GM21723 (cell line): ENCODE measurements around the gene CACNA1A.
"Not testable (repeated sequence)": the region's sequence is repeated elsewhere in the genome, so short reads cannot be mapped to it uniquely, and the experiment has no call there.

Source experiments
- ATAC-seq: cut with Tn5 transposase; IDR thresholded peaks from one replicate; pipeline ENCODE4 v1.9.1; 2021; ENCODE audit warnings: mild to moderate bottlenecking, moderate library complexity; ENCODE audit not compliant: unreplicated experiment

CACNA1A gene

DNA sequence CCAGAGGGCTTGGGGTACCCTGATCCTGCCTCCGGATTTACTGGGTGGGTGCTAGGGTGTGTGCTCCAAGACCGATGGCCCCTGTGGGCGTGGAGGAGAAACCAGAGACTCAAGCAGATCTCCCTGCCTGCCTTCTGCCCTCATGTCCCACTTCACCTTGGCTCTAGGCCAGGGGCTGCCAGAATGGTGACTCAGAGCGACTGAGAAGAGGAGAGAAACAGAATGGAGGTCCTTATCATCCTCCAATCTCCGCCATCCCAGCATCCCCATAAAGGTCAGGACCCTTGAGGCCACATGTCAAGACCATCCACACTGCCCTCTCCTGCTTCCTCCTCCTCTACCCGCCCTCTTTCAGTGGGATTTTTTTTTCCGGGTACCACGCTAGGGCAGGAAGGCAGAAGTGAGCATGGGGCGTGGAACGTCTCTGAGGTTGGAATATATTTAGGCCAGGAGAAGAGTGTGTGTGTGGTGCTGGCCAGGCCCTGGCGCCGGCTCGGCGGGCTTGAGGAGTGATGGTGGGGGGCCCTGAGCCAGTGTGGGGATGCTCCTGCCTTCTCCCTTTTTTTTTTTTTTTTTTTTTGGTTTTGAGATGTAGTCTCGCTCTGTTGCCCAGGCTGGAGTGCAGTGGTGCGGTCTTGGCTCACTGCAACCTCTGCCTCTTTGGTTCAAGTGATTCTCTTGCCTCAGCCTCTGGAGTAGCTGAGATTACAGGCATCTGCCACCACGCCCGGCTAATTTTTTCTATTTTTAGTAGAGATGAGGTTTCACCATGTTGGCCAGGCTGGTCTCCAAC lies 333.7 kb downstream of the CACNA1A start:
- ATAC-seq, result no peak

DNA sequence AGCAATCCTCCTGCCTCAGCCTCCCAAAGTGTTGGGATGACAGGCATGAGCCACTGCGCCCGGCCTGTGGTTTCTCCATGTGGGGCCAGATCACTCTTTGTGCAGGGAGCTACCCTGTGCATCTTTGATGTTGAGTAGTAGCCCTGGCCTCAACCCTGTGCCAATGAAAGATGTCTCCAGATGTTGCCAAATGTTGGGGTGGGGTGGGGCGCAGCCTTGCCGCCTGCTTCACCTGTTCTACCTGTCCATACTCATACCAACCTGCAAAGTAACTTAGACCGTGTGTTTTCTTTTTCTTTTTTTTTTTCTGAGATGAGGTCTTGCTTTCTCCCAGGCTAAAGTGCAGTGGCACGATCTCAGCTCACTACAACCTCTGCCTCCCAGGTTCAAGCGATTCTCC lies 335.1 kb downstream of the CACNA1A start:
- ATAC-seq, result no peak

DNA sequence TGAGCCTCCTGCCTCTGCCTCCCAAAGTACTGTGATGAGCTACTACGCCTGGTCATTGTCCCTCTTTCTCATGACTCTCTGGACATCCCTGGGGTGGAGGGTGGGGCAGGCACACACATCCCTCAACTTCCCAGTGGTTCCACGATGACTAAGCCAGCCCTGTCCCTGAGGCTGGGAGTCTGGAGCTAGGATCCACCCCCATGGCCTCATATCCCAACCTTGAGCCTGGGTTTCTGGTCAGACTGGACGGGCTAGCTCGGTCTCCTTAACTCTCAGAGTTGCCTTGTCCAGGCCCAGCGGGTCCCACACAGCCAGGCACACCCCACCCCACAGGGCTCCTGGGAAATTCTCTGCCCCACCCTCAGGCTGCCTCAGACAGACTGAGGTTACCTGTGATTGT lies 336.5 kb downstream of the CACNA1A start:
- no peak for ATAC-seq

GRCh38 chr19:13166151-13166550 lies 340.1 kb downstream of the CACNA1A start:
- not testable (repeated sequence) for ATAC-seq

DNA sequence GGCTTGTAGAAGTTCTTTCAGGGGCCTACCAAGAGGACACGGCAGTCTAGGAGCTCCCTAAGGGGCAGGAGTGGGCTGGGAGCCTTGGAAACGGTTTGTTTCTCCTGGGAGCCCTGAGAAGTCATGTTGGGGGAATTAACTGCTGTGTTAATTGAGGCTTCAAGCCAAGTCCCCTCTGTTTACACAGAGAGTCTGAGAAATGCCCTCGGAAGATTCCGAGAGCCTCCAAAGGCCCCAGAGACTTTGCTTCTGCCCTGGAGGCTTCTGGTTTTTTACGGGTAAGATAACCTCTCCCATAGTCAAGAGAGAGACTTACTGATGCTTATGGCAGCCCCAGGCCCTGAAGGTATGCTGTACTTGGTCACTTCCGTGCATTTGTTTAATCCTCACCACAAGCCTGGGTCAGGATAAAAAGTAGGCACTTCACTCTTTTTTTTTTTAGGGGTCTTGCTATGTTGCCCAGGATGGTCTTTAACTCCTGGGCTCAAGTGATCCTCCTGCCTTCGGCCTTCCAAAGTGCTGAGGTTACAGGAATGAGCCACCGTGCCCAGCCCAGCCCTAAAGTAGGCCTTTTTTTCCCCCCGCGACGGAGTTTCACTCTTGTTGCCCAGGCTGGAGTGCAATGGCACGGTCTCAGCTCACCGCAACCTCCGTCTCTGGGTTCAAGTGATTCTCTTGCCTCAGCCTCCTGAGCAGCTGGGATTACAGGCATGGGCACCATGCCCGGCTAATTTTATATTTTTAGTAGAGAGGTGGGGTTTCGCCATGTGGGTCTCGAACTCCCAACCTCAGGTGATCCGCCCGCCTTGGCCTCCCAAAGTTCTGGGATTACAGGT lies 340.9 kb downstream of the CACNA1A start:
- ATAC-seq, result no peak

- no peak for ATAC-seq
Measured at GRCh38 chr19:13164343-13165161, 341.7 kb downstream of the CACNA1A start.

GRCh38 chr19:13163609-13164342 lies 342.5 kb downstream of the CACNA1A start:
- ATAC-seq, result no peak

DNA sequence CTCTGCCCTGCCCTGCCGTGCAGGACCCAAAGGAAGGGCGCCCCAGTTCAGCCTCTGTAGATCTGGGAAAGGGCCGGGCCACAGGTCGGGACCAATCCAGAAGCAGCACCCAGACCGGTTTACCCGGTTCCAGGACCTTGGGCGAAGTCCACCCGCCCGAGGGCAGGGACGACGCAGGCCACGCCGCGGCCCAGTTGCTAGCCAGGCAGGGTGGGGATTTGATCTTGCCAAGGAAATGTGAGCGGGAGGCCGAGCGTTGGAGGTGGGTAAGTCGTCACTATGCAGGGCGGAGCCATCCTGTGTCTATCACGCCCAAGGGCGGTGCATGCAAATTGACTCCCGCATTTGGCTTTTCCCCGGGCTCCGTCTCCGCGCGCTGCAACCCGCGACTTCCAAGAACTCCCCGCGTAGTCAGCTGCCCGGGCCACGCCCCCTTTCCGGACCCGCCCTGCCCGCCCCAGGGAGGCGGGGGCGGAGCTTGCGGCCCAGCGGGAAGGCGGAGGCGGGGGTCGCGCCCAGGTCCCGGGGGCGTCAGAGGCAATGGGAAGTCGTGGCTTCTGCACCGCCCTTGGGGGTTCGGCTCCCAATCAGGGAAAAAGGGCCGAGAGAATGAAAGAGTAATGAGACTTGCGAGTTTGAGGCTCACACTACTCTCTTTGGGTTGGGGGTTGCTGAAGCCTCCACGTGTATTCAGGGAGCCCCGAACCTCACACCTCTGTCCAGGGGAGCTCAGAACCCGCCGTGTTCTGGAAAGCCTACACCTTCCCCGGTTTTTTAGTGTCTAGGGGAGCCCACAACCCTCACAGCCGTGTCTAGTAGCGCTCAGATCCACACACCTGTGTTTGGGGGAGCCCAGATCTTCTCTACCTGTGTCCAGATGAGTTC lies 343.3 kb downstream of the CACNA1A start:
- ATAC-seq, result peak; percentile 57

GRCh38 chr19:13160557-13160956 lies 345.7 kb downstream of the CACNA1A start:
- no peak for ATAC-seq

- ATAC-seq, result no peak
Measured at GRCh38 chr19:13159713-13160112, 346.6 kb downstream of the CACNA1A start.
